ENCODE data around the gene TMEM125. TPM values are rescaled to one million over a fixed set of nuclear protein-coding genes. Genes with fewer than 3 reads are reported as not detected.
A peak's percentile ranks its signal among the peaks of the same experiment; 100 is the strongest.

Gene TMEM125
- total RNA-seq, 2 donors from 2014 or later, result 0.63 TPM; not detected in 1

DNA sequence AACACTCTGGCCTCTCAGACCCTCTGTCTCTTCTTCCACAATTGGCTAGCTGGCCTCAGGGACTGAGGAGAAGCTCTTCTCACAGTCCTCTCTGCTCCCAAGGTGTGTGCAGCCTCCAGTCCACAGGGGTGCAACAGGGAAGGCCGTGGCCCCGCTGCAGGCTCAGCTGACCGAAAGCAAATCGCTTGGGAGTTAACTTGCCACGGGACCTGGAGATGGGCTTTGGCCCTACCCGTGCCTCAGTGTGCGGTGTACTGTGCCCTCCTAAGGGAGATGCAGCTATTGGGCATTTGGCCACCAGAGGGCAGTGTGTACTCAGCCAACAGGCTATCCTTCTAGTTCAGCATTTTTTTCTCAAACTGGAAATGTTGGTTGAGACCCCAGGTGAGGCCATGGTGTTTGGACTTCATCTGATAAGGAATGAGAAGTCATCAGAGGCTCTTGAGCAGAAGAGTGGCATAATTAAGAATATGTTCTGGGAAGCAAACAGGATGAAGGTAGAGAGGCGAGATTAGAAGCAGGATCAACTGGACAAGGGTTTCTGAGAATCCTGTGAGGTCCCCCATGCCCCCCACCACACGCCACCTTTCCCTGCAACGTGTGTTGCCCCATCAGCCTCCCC, 42.5 kb upstream of the TMEM125 start:
- TF ChIP-seq, protein P1, sequence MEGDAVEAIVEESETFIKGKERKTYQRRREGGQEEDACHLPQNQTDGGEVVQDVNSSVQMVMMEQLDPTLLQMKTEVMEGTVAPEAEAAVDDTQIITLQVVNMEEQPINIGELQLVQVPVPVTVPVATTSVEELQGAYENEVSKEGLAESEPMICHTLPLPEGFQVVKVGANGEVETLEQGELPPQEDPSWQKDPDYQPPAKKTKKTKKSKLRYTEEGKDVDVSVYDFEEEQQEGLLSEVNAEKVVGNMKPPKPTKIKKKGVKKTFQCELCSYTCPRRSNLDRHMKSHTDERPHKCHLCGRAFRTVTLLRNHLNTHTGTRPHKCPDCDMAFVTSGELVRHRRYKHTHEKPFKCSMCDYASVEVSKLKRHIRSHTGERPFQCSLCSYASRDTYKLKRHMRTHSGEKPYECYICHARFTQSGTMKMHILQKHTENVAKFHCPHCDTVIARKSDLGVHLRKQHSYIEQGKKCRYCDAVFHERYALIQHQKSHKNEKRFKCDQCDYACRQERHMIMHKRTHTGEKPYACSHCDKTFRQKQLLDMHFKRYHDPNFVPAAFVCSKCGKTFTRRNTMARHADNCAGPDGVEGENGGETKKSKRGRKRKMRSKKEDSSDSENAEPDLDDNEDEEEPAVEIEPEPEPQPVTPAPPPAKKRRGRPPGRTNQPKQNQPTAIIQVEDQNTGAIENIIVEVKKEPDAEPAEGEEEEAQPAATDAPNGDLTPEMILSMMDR (IDR thresholded peaks at IDR 0.05), result peak; percentile 95
- ATAC-seq (ENCODE audit: insufficient number of reproducible peaks, low FRiP score, low read depth) (no peak), DNase-seq (ENCODE audit: low spot score) (peak; percentile 50)

DNA sequence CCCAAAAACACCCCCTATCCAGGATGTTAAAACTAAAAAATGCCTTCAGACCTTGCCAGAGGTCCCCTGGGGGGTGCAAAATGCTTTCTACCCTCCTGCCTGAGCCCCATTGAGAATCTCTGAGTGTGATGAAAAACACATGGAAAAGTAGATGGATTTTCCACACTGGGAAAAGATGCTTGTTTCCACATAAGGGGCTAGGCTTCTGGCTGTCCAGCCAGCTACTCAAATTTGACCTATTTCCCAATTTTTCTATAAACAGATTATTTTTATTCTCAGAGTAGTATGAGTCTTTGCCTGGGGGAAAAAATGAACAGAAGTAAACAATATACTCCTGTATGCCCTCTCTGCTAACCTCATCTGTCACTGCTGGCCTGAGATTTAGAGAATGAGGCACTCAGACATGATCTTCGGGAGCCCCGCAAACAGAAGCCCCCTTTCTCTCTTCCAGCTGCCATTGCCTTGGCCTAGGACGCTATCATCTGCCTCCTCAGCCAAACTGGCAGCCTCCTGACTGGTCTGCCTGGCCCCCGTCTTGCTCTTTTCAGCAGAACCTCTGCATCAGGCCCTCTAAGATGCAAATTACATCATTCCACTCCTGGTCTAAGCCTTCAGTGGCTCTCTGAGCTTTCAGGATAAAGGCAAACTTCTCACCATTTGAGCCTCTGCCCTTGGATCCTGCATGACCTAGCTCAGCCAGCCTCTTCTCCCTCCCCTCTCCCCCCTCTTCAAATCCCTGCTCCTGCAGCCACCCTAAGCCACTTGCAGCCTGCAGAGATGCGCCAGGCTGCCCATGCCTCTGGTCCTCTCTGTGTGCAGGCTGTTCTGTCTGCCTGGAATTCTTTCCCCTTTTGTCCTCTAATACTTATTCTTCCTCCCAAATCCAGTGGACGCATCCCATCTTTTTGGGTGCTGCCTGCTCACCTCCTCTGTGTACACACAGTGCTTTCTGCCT, 39.7 kb upstream of the TMEM125 start:
- no peaks in the 10 kb centered on the region for H3K36me3 ChIP-seq
- H3K27me3 ChIP-seq (replicated peaks; ENCODE audit: insufficient read depth), result no peaks in the 10 kb centered on the region
- H3K4me3 ChIP-seq, result no peak overlapping the region
- ATAC-seq (ENCODE audit: insufficient number of reproducible peaks, low FRiP score, low read depth) (no peak), DNase-seq (ENCODE audit: low spot score) (no peak)
- TF ChIP-seq, protein P1 (IDR thresholded peaks at IDR 0.05), result no peak
- no peaks in the 10 kb centered on the region for H3K9me3 ChIP-seq
- H3K27ac ChIP-seq, result no peak overlapping the region
- H3K4me1 ChIP-seq (ENCODE audit: control insufficient read depth in 1 of 2, low read depth in 2 of 2), result peaks cover 11% of the 10 kb centered on the region in 2 donors

More for the DNA sequence above, 42.5 kb upstream of the TMEM125 start:
- no peaks in the 10 kb centered on the region for H3K9me3 ChIP-seq
- no peaks in the 10 kb centered on the region for H3K36me3 ChIP-seq
- no peak overlapping the region for H3K4me3 ChIP-seq
- no peaks in the 10 kb centered on the region for H3K27me3 ChIP-seq (replicated peaks; ENCODE audit: insufficient read depth)
- H3K27ac ChIP-seq, result no peak overlapping the region
- peaks cover 4 to 5% of the 10 kb centered on the region in 2 donors for H3K4me1 ChIP-seq (ENCODE audit: control insufficient read depth in 1 of 2, low read depth in 2 of 2)

DNA sequence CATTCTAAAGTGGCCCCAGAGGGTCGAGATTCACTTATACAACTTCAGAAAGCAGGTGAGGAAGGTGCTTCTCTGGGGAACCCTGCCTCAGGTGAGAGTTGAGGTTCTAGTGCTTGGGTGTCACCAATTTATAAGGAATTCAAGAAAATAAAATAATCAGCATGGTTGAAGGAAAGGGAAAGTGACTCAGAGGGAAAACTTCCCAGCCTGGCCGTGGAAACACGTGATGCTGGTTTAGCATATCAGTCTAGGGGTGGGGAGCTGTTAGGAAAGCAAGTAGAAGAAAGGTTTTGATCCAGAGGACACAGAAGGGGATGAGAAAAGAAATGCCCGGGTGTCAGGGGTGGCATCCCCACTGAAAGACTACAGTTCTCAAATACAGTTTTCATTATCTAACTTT, 37.7 kb upstream of the TMEM125 start:
- Histone ChIP-seq H3K4me1 (ENCODE audit: control insufficient read depth in 1 of 2, low read depth in 2 of 2) (peaks cover 11% of the 10 kb centered on the region in 2 donors), H3K36me3 (no peaks in the 10 kb centered on the region), H3K27me3 (replicated peaks; ENCODE audit: insufficient read depth) (no peaks in the 10 kb centered on the region), H3K9me3 (no peaks in the 10 kb centered on the region), H3K4me3 (peak overlapping the region; percentile 26), H3K27ac (peak overlapping the region in 1 of 2 donors; percentile 68)
- ATAC-seq (ENCODE audit: insufficient number of reproducible peaks, low FRiP score, low read depth) (no peak), DNase-seq (ENCODE audit: low spot score) (no peak)
- TF ChIP-seq, protein P1 (IDR thresholded peaks at IDR 0.05), result no peak

DNA sequence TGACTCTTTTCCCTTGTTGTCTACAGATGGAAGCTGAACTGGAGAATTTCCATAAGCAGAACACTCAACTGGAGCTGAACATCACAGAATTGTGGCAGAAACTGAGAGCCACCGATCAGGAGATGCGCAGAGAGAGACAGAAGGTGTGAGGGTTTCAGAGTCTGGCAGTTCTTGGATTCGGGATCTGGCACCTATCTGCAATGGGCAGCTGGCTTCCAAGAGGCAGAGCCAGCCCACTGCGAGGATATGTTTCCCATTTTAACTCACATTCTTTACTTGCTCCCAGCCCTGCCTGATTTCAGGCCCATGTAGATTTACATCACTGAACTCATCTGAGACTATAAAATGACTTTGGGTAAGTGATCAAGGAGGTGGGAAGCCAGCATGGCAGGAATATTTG, 37.3 kb upstream of the TMEM125 start:
- no peaks in the 10 kb centered on the region for H3K27me3 ChIP-seq (replicated peaks; ENCODE audit: insufficient read depth)
- H3K27ac ChIP-seq, result peak overlapping the region; percentile 16 to 68
- no peaks in the 10 kb centered on the region for H3K36me3 ChIP-seq
- H3K4me3 ChIP-seq, result peak overlapping the region; percentile 26
- DNase-seq (ENCODE audit: low spot score) (no peak), ATAC-seq (ENCODE audit: insufficient number of reproducible peaks, low FRiP score, low read depth) (no peak)
- TF ChIP-seq, protein P1 (IDR thresholded peaks at IDR 0.05), result no peak
- no peaks in the 10 kb centered on the region for H3K9me3 ChIP-seq
- peaks cover 11% of the 10 kb centered on the region in 2 donors for H3K4me1 ChIP-seq (ENCODE audit: control insufficient read depth in 1 of 2, low read depth in 2 of 2)

DNA sequence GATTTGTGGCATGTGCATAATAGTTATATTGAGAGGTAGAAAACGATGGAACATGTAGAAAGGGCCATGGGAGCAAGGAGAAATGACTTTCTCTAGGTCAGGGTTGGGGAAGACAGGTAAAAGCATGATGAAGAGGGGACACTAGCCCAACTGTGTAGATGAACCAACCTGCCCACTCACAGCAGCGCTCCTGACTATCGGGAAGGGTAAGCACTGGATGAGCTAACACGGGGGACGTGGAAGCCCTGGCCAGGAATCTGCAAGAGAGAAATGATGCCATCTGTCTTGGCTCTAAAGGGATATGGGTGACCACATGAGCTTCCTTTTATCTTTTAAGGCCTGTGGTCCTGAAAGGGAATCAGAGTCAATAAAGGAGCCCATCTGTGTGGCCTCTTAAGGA, 36.2 kb upstream of the TMEM125 start:
- H3K9me3 ChIP-seq, result no peaks in the 10 kb centered on the region
- no peak overlapping the region for H3K4me3 ChIP-seq
- no peak for ATAC-seq (ENCODE audit: insufficient number of reproducible peaks, low FRiP score, low read depth)
- H3K27me3 ChIP-seq (replicated peaks; ENCODE audit: insufficient read depth), result no peaks in the 10 kb centered on the region
- TF ChIP-seq, protein P1 (IDR thresholded peaks at IDR 0.05), result no peak
- H3K27ac ChIP-seq, result no peak overlapping the region
- H3K4me1 ChIP-seq (ENCODE audit: control insufficient read depth in 1 of 2, low read depth in 2 of 2), result peaks cover 11% of the 10 kb centered on the region in 2 donors
- no peak for DNase-seq (ENCODE audit: low spot score)
- H3K36me3 ChIP-seq, result no peaks in the 10 kb centered on the region

Measured in thoracic aorta (tissue), 2 donors.